A673 (cell line): ENCODE measurements around the gene KCNH8.

ENCODE experiments used
- EZH2 ChIP-seq: fragments of 200-600 bp; sonication (generic); IDR thresholded peaks from 2 replicates; pipeline ENCODE4 v1.6.1; 2017; ENCODE audit warnings: borderline replicate concordance, low read depth, mild to moderate bottlenecking, mixed read lengths, antibody characterized with exemption, low read length; ENCODE audit not compliant: poor library complexity, severe bottlenecking
- TF ChIP-seq, protein P1 (sequence below): fragments of 300-800, 200-600 bp; sonication (generic); conservative IDR thresholded peaks from 2 replicates; pipeline ENCODE4 v1.5.1; 2017; ENCODE audit warnings: low read depth, mild to moderate bottlenecking, antibody characterized with exemption, low read length, moderate library complexity, mixed read lengths

DNA sequence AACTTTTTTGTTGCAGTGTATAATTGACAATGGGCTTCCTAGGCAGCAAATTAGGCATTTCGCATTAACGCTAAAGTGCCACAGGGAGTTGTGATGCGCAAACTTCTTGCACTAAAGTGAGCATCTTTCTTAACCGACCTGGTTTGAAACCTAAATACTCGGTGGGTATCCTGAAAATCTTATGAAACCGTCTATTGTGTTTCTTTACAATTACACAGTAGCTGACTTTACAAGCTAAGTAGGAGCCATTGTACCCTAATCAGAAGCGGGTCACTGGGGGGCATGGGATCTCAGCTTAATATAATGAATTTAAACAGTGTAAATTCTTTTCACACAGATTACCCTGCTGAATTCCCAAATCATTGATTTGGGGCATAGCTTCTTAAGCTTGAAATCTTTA lies 328.0 kb downstream of the KCNH8 start:
- no peak for TF ChIP-seq EZH2
- TF ChIP-seq, protein P1, sequence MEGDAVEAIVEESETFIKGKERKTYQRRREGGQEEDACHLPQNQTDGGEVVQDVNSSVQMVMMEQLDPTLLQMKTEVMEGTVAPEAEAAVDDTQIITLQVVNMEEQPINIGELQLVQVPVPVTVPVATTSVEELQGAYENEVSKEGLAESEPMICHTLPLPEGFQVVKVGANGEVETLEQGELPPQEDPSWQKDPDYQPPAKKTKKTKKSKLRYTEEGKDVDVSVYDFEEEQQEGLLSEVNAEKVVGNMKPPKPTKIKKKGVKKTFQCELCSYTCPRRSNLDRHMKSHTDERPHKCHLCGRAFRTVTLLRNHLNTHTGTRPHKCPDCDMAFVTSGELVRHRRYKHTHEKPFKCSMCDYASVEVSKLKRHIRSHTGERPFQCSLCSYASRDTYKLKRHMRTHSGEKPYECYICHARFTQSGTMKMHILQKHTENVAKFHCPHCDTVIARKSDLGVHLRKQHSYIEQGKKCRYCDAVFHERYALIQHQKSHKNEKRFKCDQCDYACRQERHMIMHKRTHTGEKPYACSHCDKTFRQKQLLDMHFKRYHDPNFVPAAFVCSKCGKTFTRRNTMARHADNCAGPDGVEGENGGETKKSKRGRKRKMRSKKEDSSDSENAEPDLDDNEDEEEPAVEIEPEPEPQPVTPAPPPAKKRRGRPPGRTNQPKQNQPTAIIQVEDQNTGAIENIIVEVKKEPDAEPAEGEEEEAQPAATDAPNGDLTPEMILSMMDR = no peak
